Esophagus (tissue), 2 donors: ENCODE results near the gene ZDHHC17. TPM values are rescaled to one million over a fixed set of nuclear protein-coding genes. Genes with fewer than 3 reads are reported as not detected.
"Not testable (repeated sequence)": the region's sequence is repeated elsewhere in the genome, so short reads cannot be mapped to it uniquely, and the experiment has no call there.

Source experiments
- H3K27ac ChIP-seq, 2 donors: one replicate each; pipeline ENCODE4 v1.5.1; 2013; ENCODE audit warnings: low read depth in 2 of 2, mild to moderate bottlenecking in 2 of 2, inconsistent platforms in 1 of 2, low read length in 1 of 2, moderate library complexity in 1 of 2
- H3K27me3 ChIP-seq, 2 donors: one replicate each; pipeline ENCODE4 v1.6.1; 2013; ENCODE audit warnings: low read length in 2 of 2, control low read depth in 1 of 2, mild to moderate bottlenecking in 1 of 2; ENCODE audit not compliant: insufficient read depth in 2 of 2, control insufficient read depth in 1 of 2
- H3K36me3 ChIP-seq, 2 donors: one replicate each; pipeline ENCODE4 v1.6.1; 2013; ENCODE audit warnings: low read length in 1 of 2; ENCODE audit not compliant: control insufficient read depth in 2 of 2, insufficient read depth in 2 of 2
- H3K4me1 ChIP-seq, 2 donors: one replicate each; pipeline ENCODE4 v1.6.1; 2013; ENCODE audit warnings: low read length in 1 of 2; ENCODE audit not compliant: control insufficient read depth in 2 of 2, insufficient read depth in 2 of 2
- H3K4me3 ChIP-seq, 2 donors: one replicate each; pipeline ENCODE4 v1.5.1; 2013; ENCODE audit warnings: low read length in 2 of 2, mild to moderate bottlenecking in 2 of 2, low read depth in 1 of 2, moderate library complexity in 1 of 2
- H3K9me3 ChIP-seq, 2 donors: one replicate each; pipeline ENCODE4 v1.6.1; 2013; ENCODE audit warnings: mild to moderate bottlenecking in 2 of 2, low read depth in 1 of 2, low read length in 1 of 2, moderate library complexity in 1 of 2; ENCODE audit not compliant: control insufficient read depth in 2 of 2, insufficient read depth in 1 of 2
- WGBS, 2 donors: extraction: QIAGEN DNeasy Blood & Tissue Kit; methylation state at CpG; one replicate each; pipeline ENCODE4 v1.1.7; 2013; 5-methylcytosine and 5-hydroxymethylcytosine counted together
- polyA plus RNA-seq, 2 donors: library from polyadenylated mRNA; stranded (reverse); fragments of 200-250 nt; gene quantifications; one replicate each; pipeline ENCODE4 v1.2.3, GENCODE V29; 2013
- donor health status: healthy with polysubstance abuse.
- donor health status: Bipolar disorder and iron deficiency.

ZDHHC17 gene
- polyA plus RNA-seq, 2 donors = 5.3 to 6.6 TPM

DNA sequence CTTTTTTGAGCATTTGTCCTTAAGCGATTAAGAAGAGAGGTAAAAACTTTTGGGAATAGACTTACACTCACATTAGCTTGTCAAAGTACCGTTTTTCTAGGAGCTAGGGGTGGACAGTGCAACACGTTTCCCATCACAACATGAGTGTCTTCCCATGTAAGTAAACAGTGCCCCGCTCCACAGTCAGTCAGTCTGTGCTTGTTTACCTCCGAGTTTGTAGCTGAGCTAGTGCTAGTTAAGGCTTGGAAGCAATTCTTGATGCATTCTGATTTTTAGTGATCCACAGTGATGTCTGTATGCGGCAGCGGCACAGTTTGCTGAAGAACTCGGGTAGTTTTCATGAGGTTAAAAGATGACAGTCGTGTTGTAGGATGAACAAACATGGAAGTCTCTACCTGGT lies 941 bp downstream of the ZDHHC17 start:
- Histone ChIP-seq H3K9me3 (no peaks in the 10 kb centered on the region), H3K27me3 (no peaks in the 10 kb centered on the region), H3K27ac (peak overlapping the region; percentile 94 to 99), H3K36me3 (no peaks in the 10 kb centered on the region), H3K4me3 (peak overlapping the region; percentile 73 to 81), H3K4me1 (peaks cover 0 to 4% of the 10 kb centered on the region in 2 donors)
- 3 to 5% methylated on average over 9 of the region's 9 CpGs for WGBS, 2 donors

DNA sequence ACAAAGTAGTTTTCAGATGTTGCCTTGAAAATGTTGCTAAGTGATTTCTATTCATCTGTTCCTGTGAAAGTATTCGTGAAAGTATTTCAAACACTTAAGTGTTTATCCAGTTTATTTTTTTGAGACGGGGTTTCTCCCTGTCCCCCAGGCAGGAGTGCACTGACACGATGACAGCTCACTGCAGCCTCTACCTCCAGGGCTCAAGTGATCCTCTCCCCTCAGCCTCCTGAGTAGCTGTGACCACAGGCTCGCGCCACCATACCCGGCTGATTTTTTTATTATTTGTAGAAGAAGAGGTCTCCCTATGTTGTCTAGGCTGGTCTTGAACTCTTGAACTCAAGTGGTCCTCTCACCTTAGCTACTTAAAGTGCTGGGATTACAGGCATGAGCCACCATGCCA lies 1.7 kb downstream of the ZDHHC17 start:
- peak overlapping the region in 1 of 2 donors; percentile 7 for H3K4me3 ChIP-seq
- no peaks in the 10 kb centered on the region for H3K36me3 ChIP-seq
- no peaks in the 10 kb centered on the region for H3K27me3 ChIP-seq
- no peak overlapping the region for H3K27ac ChIP-seq
- no peaks in the 10 kb centered on the region for H3K9me3 ChIP-seq
- 67 to 73% methylated on average over 6 of the region's 6 CpGs for WGBS, 2 donors
- H3K4me1 ChIP-seq = peaks cover 0 to 4% of the 10 kb centered on the region in 2 donors

DNA sequence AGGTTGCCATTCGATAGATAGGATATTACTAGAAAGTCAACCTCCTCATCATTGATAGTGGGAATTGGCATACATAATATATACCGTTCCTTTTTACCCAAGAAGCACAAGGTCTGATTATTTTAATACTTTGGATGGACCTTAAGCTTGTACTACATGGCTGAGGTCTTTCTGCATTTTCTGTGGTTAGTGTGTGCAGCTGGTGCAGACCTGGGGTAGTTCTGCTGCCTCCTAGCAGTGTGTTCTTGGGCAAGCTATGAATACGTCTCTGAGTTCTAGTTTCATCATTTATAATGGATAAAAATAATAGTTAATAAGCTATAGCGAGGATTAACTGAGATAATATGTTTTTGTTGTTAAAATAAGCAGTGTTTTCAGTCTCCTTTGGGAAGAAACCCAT lies 2.2 kb downstream of the ZDHHC17 start:
- Histone ChIP-seq H3K27ac (no peak overlapping the region), H3K27me3 (no peaks in the 10 kb centered on the region), H3K4me1 (peaks cover 0 to 4% of the 10 kb centered on the region in 2 donors), H3K4me3 (no peak overlapping the region), H3K36me3 (no peaks in the 10 kb centered on the region), H3K9me3 (no peaks in the 10 kb centered on the region)
- 89 to 90% methylated on average over 4 of the region's 4 CpGs for WGBS, 2 donors

DNA sequence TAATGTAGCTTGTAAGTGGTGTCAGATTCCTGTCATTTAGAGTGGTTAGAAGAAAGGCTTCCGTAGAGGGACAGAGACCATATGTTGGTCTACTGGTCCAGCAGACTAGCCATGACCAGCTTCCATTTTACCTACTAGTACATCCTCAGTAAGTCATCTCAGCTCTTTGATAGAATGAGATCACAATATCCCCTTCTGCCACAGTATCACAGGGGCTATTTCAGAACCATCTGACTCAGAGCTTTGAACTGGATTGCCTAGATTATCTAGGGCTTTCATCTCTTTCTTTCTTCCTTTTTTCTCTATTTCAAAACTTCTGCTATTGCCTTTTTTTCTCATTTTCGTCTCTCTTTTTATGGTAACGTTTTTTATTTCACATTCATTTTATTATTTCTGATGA lies 4.7 kb downstream of the ZDHHC17 start:
- peaks cover 0 to 4% of the 10 kb centered on the region in 2 donors for H3K4me1 ChIP-seq

DNA sequence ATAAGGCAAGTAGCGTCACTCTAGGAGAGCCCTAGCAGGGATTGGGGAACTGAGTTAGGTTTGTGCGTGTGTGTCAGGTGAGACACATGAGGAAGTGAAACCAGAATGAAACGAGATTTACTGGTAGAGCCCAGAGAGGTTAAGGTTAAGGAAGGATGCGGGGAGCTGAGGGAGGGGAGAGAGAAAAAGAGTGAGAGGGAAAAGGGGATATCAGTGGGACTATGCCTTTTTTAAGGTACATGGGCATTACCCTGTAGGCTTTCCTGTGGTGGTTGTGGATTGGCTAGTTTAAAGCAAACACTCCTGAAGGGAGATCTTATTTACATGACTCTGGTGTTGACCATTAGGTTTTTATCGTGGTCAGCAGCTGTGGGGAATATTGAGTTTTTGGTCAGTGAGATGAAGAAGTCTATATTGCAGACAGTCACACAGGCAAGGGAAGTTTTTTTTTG lies 13.9 kb downstream of the ZDHHC17 start:
- Histone ChIP-seq H3K9me3 (no peaks in the 10 kb centered on the region), H3K36me3 (no peaks in the 10 kb centered on the region), H3K4me3 (no peak overlapping the region), H3K27ac (no peak overlapping the region), H3K27me3 (no peaks in the 10 kb centered on the region), H3K4me1 (peaks cover 0 to 2% of the 10 kb centered on the region in 2 donors)
- WGBS, 2 donors = 70 to 71% methylated on average over 5 of the region's 5 CpGs

More for the DNA sequence above, 4.7 kb downstream of the ZDHHC17 start:
- WGBS, 2 donors = 86 to 87% methylated on average over 3 of the region's 3 CpGs
- H3K4me3 ChIP-seq = no peak overlapping the region
- H3K27ac ChIP-seq = no peak overlapping the region
- no peaks in the 10 kb centered on the region for H3K9me3 ChIP-seq
- no peaks in the 10 kb centered on the region for H3K27me3 ChIP-seq
- H3K36me3 ChIP-seq = no peaks in the 10 kb centered on the region

DNA sequence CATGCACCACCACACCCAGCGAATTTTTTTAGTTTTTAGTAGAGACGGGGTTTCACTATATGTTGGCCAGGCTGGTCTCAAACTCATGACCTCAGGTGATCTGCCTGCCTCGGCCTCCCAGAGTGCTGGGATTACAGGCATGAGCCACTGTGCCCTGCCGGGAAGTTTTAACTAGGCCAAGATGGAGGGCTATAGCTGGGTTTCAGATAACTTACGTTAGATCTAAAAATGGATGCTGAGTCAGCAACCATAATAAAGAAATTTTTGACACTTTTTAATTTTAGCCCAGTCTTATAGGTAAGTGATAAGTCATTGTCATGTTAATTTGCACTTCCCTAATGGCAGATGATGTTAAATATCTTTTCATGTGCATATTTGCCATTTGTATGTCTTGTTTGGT lies 14.4 kb downstream of the ZDHHC17 start:
- Histone ChIP-seq H3K4me1 (peaks cover 0 to 2% of the 10 kb centered on the region in 2 donors), H3K27ac (no peak overlapping the region), H3K4me3 (no peak overlapping the region), H3K27me3 (no peaks in the 10 kb centered on the region), H3K36me3 (no peaks in the 10 kb centered on the region), H3K9me3 (no peaks in the 10 kb centered on the region)
- 92 to 94% methylated on average over 5 of the region's 5 CpGs for WGBS, 2 donors

DNA sequence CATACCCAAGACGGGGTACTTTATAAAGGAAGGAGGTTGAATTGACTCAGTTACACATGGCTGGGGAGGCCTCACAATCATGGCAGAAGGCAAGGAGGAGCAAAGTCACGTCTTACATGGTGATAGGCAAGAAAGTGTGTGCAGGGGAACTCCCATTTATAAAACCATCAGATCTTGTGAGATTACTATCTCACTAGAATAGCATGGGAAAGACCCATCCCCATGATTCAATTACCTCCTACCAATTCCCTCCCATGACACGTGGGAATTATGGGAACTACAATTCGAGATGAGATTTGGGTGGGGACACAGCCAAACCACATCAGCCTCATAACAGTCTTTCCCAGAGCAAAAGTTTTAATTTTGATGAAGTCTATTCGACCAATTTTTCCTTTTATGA lies 15.4 kb downstream of the ZDHHC17 start:
- H3K36me3 ChIP-seq, H3K27me3 ChIP-seq, H3K4me1 ChIP-seq, H3K4me3 ChIP-seq, H3K9me3 ChIP-seq, H3K27ac ChIP-seq: not testable (repeated sequence)
- 83 to 93% methylated on average over 5 of the region's 5 CpGs for WGBS, 2 donors

DNA sequence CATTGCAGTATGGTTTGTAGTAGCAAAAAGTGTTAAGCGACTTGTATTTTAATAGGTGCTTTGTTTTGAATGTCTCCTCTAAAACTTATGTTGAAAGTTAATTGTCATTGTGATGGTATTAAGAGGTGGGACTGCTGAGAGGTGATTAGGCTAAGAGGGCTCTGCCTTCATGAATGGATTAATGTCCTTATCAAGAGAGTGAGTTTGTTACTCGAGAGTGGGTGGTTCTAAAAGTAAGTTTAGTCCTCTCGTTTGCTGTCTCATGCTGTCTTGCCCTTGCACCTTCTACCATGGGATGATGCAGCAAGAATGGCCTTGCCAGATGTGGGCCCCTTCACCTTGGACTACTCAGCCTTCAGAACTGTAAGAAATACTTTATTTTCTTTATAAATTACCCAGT lies 17.4 kb downstream of the ZDHHC17 start:
- Histone ChIP-seq H3K4me3 (no peak overlapping the region), H3K9me3 (no peaks in the 10 kb centered on the region), H3K4me1 (peaks cover 0 to 2% of the 10 kb centered on the region in 2 donors), H3K27ac (no peak overlapping the region), H3K27me3 (no peaks in the 10 kb centered on the region), H3K36me3 (no peaks in the 10 kb centered on the region)
- WGBS, 2 donors = 74 to 88% methylated on average over 3 of the region's 3 CpGs

DNA sequence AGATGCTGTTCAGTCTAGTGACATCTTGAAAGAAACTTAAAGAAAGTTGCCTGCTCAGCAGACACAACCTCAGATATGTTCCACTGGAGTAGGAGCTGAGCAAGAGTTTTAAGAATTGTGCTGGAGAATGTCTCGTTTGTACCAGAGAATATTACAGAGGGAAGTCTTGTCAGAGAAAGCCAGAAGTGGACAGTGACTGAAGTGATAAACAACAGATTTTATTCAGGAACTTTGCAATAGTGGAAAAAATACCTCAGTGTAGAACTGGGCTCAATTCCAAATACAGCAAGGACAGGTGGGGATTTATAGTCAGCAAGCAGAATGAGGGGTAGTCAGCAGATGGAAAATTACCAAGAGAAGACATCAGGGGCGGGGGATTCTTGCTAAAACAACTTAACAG lies 18.6 kb downstream of the ZDHHC17 start:
- no peak overlapping the region for H3K27ac ChIP-seq
- no peak overlapping the region for H3K4me3 ChIP-seq
- no peaks in the 10 kb centered on the region for H3K27me3 ChIP-seq
- no peaks in the 10 kb centered on the region for H3K36me3 ChIP-seq
- WGBS, 2 donors = 69 to 78% methylated on average over 2 of the region's 2 CpGs
- peaks cover 0 to 2% of the 10 kb centered on the region in 2 donors for H3K4me1 ChIP-seq
- H3K9me3 ChIP-seq = no peaks in the 10 kb centered on the region

DNA sequence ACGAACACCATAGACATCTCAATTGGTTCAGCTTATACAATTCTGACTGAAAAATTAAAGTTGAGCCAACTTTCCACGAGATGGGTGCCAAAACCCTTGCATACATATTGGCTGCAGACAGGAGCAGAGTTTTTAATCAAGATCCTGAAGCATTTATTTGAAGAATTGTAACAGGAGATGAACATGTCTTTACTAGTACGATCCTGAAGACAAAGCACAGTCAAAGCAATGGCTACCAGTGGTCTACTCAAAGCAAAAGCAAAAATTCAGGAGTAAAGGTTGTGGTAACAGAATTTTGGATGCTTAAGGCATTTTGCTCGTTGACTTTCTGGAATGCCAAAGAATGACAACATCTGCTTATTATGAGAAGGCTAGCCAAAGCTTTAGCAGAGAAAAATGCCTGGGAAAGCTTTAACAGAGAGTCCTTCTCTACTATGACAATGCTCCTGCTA lies 20.7 kb downstream of the ZDHHC17 start:
- Histone ChIP-seq H3K9me3 (no peaks in the 10 kb centered on the region), H3K27ac (no peak overlapping the region), H3K27me3 (no peaks in the 10 kb centered on the region), H3K4me1 (peaks cover 0 to 2% of the 10 kb centered on the region in 2 donors), H3K36me3 (no peaks in the 10 kb centered on the region), H3K4me3 (no peak overlapping the region)
- WGBS, 2 donors = 19 to 30% methylated on average over 4 of the region's 4 CpGs
